ENCODE results near the gene PCP4L1. TPM values are rescaled to one million over a fixed set of nuclear protein-coding genes. Genes with fewer than 3 reads are reported as not detected.

PCP4L1 gene
- total RNA-seq, 1 donor from 2014 or later, result not detected

GRCh38 chr1:161226759-161227158 lies 31.8 kb upstream of the PCP4L1 start:
- TF ChIP-seq CTCF (IDR thresholded peaks at IDR 0.05), result no peak
- H3K27me3 ChIP-seq, result no peaks in the 10 kb centered on the region
- peak overlapping the region in 1 of 2 donors; percentile 51 for H3K27ac ChIP-seq
- H3K36me3 ChIP-seq, result peaks cover 12 to 28% of the 10 kb centered on the region in 2 donors
- H3K4me3 ChIP-seq, result peak overlapping the region; percentile 84 to 94
- no peak for DNase-seq (ENCODE audit: low spot score in 2 of 2)
- no peaks in the 10 kb centered on the region for H3K9me3 ChIP-seq
- intact Hi-C loops (cut with DNase I), result loop anchor here (1.0 to 5.0 kb wide), 4 partner anchors 24 to 156 kb away; partner anchors contain the start of genes CFAP126, NDUFS2 and SDHC
- peaks cover 7 to 16% of the 10 kb centered on the region in 2 donors for H3K4me1 ChIP-seq

GRCh38 chr1:161227196-161227871 lies 31.2 kb upstream of the PCP4L1 start:
- Histone ChIP-seq H3K4me3 (peak overlapping the region in 1 of 2 donors; percentile 94), H3K4me1 (peaks cover 7 to 16% of the 10 kb centered on the region in 2 donors), H3K27ac (peak overlapping the region in 1 of 2 donors; percentile 60), H3K27me3 (no peaks in the 10 kb centered on the region), H3K9me3 (no peaks in the 10 kb centered on the region), H3K36me3 (peaks cover 12 to 28% of the 10 kb centered on the region in 2 donors)
- intact Hi-C loops (cut with DNase I), result loop anchor here (1.0 to 5.0 kb wide), 3 partner anchors 87 to 155 kb away; partner anchors contain the start of genes CFAP126 and SDHC
- peak in 1 of 2 donors; percentile 89 for DNase-seq (ENCODE audit: low spot score in 2 of 2)
- TF ChIP-seq CTCF (IDR thresholded peaks at IDR 0.05), result peak; percentile 74 to 85 (median 77)

GRCh38 chr1:161228032-161228431 lies 30.5 kb upstream of the PCP4L1 start:
- no peaks in the 10 kb centered on the region for H3K27me3 ChIP-seq
- H3K4me3 ChIP-seq, result no peak overlapping the region
- H3K4me1 ChIP-seq, result peaks cover 7 to 16% of the 10 kb centered on the region in 2 donors
- intact Hi-C loops (cut with DNase I), result loop anchor here (5.0 kb wide), 1 partner anchor 139 kb away; the partner anchor contains the start of gene CFAP126
- peaks cover 12 to 28% of the 10 kb centered on the region in 2 donors for H3K36me3 ChIP-seq
- no peak overlapping the region for H3K27ac ChIP-seq
- DNase-seq (ENCODE audit: low spot score in 2 of 2), result no peak
- H3K9me3 ChIP-seq, result no peaks in the 10 kb centered on the region
- TF ChIP-seq CTCF (IDR thresholded peaks at IDR 0.05), result no peak

GRCh38 chr1:161229896-161230295 lies 28.6 kb upstream of the PCP4L1 start:
- TF ChIP-seq CTCF (IDR thresholded peaks at IDR 0.05), result no peak
- DNase-seq (ENCODE audit: low spot score in 2 of 2), result no peak
- H3K9me3 ChIP-seq, result no peaks in the 10 kb centered on the region
- intact Hi-C loops (cut with DNase I), result loop anchor here (5.0 kb wide), 1 partner anchor 137 kb away; the partner anchor contains the start of gene CFAP126
- peaks cover 7 to 16% of the 10 kb centered on the region in 2 donors for H3K4me1 ChIP-seq
- H3K4me3 ChIP-seq, result no peak overlapping the region
- H3K27ac ChIP-seq, result no peak overlapping the region
- H3K27me3 ChIP-seq, result no peaks in the 10 kb centered on the region
- peaks cover 12 to 28% of the 10 kb centered on the region in 2 donors for H3K36me3 ChIP-seq

- intact Hi-C loops (cut with DNase I), result no loop called here
- Histone ChIP-seq H3K9me3 (no peaks in the 10 kb centered on the region), H3K4me1 (peaks cover 7 to 13% of the 10 kb centered on the region in 2 donors), H3K36me3 (peaks cover 12 to 28% of the 10 kb centered on the region in 2 donors), H3K27me3 (no peaks in the 10 kb centered on the region), H3K27ac (no peak overlapping the region), H3K4me3 (no peak overlapping the region)
- no peak for DNase-seq (ENCODE audit: low spot score in 2 of 2)
- no peak for TF ChIP-seq CTCF (IDR thresholded peaks at IDR 0.05)
These were observed 27.8 kb upstream of the PCP4L1 start for GRCh38 chr1:161230762-161231161.

All from ascending aorta (tissue), 2 donors.